ENCODE data around the gene KIF2A.

GRCh38 chr5:62308439-62308838, 2.4 kb downstream of the KIF2A start:
- no peak for TF ChIP-seq CTCF (IDR thresholded peaks at IDR 0.05 in 2 of 3, conservative IDR thresholded peaks at IDR 0.05 in 1 of 3; ENCODE audit: borderline replicate concordance in 1 of 3, insufficient read depth in 1 of 3, low read depth in 2 of 3, low read length in 2 of 3)
- no peak for TF ChIP-seq YY1 (IDR thresholded peaks at IDR 0.05; ENCODE audit: extremely low read depth, insufficient replicate concordance, low read depth, low read length)
- TF ChIP-seq RAD21 (IDR thresholded peaks at IDR 0.05; ENCODE audit: low read depth): no peak
- no peak for TF ChIP-seq SP1 (IDR thresholded peaks at IDR 0.05; ENCODE audit: low read depth)
- TF ChIP-seq POLR2A (IDR thresholded peaks at IDR 0.05; ENCODE audit: borderline replicate concordance, extremely low read depth, insufficient read depth, insufficient read length): no peak
- no peak for TF ChIP-seq SRF (IDR thresholded peaks at IDR 0.05; ENCODE audit: low read depth)
- no peak for TF ChIP-seq POLR2AphosphoS5 (IDR thresholded peaks at IDR 0.05; ENCODE audit: low read depth, low read length)
- no peak for TF ChIP-seq REST (IDR thresholded peaks at IDR 0.05; ENCODE audit: low read depth)
- no peak for TF ChIP-seq FOSL1 (IDR thresholded peaks at IDR 0.05; ENCODE audit: low read depth)
- TF ChIP-seq EZH2phosphoT487 (IDR thresholded peaks at IDR 0.05; ENCODE audit: borderline replicate concordance): no peak
- TF ChIP-seq EZH2 (IDR thresholded peaks at IDR 0.05): no peak
- no peak for TF ChIP-seq SIN3A (IDR thresholded peaks at IDR 0.05; ENCODE audit: low read depth)
- TF ChIP-seq ATF3 (IDR thresholded peaks at IDR 0.05): no peak
- no peak for TF ChIP-seq MAX (IDR thresholded peaks at IDR 0.05)

Data from HCT116 (cell line).